ENCODE measurements around the gene FBLN1. TPM values are rescaled to one million over a fixed set of nuclear protein-coding genes. Genes with fewer than 3 reads are reported as not detected.

The FBLN1 gene
- total and polyA plus RNA-seq, 9 of the 15 experiments (the other 6 are each of a cell fraction or from before 2014, with no cell fraction given) = 0.66 TPM; not detected in 8

- TF ChIP-seq HDGF (IDR thresholded peaks at IDR 0.05) (no peak), CCNT2 (IDR thresholded peaks at IDR 0.05; ENCODE audit: borderline replicate concordance, extremely low read depth, insufficient read length, low read depth, low read length) (no peak), CLOCK (CRISPR knock-in tag; IDR thresholded peaks at IDR 0.05; ENCODE audit: borderline replicate concordance) (no peak), SMC3 (conservative IDR thresholded peaks at IDR 0.05; ENCODE audit: insufficient read depth, low read depth, low read length) (no peak), ZNF121 (CRISPR knock-in tag; conservative IDR thresholded peaks at IDR 0.05) (no peak), EZH2 (IDR thresholded peaks at IDR 0.05; ENCODE audit: borderline replicate concordance, low read depth, low read length) (no peak), CTBP1 (IDR thresholded peaks at IDR 0.05; ENCODE audit: borderline replicate concordance) (no peak)
These were observed 550 bp downstream of the FBLN1 start (continued) for GRCh38 chr22:45503050-45503815.

All from K562 (cell line).